NCI-H2227 (cell line): ENCODE data around the gene ACOXL.

Experiments used
- DNase-seq: peaks from one replicate; lab custom pipeline; 2025; ENCODE audit not compliant: unreplicated experiment; lab: John Stamatoyannopoulos, UW

The ACOXL gene

DNA sequence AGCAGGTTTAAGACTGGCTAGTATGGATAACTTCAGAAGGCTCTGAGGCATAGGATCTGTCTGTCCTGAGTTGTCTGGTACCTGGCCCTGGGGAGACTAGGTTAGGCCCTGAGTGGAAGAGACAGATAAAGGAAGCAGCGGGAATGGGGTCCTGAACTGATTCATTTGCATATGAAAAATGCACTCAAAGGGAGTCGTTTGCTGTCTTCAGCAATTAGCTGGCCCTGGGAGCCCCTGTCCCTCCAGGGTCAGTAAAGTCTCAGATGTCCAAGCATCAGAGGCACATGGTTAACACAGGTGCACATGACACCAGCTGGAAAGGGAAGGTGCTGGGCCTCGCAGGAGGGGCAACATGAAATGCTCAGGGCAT, 172.4 kb downstream of the ACOXL start:
- DNase-seq, result no peak

DNA sequence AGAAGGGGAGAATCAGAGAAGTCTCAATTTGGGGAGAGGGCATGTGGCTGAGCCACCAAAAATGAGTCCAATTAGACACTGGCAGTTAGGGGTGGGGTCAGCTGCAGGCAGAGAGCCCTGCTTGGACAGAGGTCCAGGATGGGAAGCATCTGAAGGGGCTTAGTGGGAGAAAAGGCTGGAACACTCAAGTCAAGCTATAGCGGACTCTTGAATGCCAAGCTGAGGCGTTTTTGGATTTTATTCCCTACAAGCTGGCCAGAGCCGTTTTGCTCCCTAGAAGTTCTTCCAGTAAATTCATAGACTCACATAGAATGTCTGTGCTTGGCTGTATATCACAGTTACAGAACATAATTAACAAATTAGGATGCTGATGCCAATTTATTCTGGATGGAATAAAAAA, 172.8 kb downstream of the ACOXL start:
- no peak for DNase-seq

DNA sequence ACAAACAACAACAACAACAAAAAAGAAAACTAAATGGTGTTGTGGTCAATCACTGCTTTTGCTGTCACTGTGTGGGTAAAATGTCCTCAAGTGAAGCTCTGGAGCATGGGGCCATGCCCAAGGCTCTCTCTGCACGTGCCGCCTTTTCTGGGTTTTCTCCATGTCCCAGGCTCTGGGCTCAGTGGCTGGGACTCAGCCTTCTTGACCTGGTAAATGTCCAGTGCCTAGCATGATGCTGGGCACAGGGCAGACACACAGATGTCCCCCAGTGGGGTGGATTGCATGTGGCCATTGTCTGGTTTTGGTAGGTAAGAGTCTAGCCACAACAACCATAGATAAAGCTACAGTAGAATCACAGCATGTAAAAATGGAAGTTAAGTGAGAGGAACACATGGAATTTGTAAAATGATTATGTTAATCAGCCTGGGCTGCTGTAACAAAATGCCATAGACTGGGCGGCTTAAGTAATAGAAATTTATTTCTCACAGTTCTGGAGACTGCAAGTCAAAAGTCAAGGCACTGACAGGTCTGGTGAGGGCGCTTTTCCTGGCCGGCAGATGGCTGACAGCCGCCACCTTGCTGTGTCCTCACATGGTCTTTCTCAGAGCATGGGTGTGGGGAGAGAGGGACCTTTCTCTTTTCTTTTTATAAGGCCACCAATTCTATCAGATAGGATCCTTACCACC, 174.4 kb downstream of the ACOXL start:
- no peak for DNase-seq

DNA sequence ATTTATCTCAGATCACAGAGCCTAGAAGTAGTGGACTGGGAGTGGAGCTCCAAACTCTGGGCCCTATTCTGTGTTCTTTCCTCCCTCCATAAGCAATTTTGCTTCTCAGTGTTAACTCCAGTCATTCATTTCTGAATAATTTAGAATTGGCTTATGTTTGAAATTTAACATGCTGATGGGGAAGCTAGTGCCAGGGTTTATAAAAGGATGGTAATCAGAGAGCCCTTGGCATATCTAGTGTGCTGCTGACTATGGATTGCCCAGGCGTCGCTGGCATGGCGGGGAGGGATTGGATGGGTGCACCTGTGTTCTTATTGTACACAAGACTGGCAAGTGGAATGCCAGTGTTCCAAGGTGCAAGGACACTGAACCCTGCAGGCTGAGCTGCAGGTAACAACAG, 177.1 kb downstream of the ACOXL start:
- no peak for DNase-seq

DNA sequence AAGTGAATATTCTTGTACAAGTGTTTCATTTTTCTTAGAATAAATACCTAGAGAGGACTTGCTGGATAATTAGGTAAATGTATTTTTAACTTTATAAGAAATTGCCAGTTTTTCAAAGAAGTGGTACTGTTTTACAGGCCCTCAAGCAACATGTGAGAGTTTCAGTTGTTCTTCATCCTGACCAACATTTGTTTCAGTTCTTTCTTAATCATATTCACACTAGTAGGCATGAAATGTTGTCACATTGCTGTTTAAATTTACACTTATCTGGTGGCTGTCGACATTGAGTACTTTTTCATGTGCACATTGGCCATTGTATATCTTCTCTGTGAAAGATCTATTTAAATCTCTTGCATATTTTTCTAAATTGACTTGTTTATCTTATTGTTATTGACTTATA, 178.1 kb downstream of the ACOXL start:
- no peak for DNase-seq

DNA sequence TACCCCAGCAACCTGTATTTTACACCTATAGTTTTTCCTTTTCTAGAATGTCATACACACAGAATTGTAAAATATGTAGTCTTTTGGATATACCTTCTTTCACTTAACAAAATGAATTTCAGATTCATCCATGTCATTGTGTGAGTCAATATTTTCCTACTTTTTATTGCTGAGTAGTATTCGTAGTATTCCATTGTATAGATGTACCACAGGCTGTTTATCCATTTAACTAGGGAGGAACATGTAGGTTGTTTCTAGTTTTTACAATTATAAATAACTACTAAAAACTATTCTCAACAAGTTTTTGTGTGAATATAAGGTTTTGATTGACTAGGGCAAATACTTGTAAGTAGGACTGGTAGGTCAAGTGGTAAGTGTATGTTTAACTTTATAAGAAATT, 187.4 kb downstream of the ACOXL start:
- no peak for DNase-seq

DNA sequence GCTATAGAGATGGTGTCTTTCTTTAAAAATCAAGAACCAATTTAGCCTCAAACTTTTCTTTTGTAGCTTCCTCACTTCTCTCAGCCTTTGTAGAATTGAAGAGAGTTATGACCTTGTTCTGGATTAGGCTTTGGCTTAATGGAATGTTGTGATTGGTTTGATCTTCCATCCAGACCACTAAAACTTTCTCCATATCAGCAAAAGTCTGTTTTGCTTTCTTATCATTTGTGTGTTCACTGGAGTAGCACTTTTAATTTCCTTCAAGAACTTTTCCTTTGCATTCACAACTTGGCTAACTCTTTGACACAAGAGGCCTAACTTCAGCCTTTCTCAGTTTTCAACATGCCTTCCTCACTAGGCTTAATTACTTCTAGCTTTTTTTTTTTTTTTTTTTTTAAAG, 193.1 kb downstream of the ACOXL start:
- DNase-seq, result no peak

DNA sequence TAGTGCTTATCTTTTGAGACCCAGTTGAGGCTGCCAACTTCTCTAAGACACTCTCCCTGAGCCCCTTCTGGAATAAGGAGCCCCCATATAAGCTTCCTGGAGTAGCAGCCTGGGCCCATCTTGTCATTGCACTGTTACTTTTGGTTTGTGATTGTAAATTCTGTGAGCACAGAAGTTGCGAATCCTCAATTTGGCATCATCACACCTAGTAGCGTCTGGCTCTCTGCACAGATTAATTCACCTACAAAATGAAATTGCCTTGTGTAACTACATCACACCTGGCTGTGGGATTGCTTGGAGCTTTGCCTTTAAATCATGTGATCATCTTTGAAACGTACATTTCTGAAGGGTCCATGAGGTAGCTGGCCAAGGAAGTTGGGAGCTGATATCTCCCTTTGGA, 195.2 kb downstream of the ACOXL start:
- DNase-seq, result no peak

DNA sequence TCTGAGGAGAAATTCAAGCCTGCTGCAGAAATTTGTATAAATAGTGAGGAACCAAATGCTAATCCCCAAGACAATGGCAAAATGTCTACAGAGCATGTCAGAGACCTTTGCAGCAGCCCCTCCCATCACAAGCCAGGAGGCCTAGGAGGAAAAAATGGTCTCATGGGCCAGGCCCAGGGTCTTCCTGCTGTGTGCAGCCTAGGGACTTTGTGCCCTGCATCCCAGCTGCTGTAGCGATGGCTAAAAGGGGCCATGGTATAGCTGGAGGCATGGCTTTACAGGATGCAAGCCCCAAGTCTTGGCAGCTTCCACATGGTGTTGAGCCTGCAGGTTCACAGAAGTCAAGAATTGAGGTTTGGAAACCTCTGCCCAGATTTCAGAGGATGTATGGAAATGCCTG, 197.2 kb downstream of the ACOXL start:
- DNase-seq, result no peak

DNA sequence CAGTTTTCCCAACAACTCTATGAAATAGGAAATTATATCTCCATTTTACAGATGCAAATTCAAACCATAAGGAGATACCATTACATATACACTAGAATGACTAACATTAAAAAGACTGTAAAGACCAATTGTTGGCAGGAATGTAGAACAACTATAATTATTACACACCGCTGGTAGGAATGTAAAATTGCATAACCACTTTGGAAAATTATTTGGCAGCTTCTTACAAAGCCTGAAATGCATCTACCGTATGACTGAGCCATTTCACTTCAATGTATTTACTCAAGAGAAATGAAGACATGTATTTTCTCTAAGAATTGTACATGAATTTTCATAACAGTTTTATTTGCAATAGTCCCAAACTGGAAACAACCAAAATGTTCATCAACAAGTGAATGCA, 199.3 kb downstream of the ACOXL start:
- DNase-seq, result no peak

DNA sequence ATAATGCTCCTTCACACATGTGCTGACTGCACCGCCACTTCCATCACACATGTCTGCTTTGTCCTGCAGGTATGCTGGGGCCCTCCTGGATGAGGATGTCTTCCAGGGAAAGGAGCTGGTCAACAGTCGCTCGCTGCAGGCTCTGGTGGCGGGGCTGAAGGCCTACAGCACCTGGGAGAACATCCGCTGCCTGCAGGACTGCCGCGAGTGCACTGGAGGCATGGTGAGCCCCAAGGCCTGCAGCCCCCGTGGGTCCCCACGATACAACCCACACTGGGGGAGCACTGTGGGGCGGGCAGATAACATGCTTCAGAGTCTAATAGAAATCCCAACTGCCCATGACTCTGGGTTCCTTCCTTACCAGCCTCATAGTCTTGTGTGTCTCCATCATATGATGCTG, 201.0 kb downstream of the ACOXL start:
- DNase-seq, result no peak

DNA sequence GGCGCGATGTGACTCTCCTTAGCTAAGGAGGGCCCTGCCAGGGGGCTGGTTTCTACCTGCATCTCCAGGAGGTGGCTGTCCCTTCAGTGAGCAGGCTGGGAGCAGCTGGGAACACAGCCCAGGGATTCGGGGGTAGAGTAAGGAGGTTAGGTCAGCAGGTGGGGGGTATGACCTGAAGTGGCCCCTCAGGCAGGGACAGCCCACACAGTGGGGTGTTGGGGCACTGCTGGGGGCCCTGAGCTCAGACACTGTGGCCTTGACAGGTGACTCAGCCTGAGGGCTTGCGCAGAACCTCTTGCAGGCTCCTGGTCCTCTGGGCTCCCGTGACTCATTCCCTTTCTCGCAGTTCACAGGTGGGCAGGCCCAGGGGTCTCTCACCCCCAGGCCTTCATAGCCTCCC, 202.6 kb downstream of the ACOXL start:
- DNase-seq, result no peak

DNA sequence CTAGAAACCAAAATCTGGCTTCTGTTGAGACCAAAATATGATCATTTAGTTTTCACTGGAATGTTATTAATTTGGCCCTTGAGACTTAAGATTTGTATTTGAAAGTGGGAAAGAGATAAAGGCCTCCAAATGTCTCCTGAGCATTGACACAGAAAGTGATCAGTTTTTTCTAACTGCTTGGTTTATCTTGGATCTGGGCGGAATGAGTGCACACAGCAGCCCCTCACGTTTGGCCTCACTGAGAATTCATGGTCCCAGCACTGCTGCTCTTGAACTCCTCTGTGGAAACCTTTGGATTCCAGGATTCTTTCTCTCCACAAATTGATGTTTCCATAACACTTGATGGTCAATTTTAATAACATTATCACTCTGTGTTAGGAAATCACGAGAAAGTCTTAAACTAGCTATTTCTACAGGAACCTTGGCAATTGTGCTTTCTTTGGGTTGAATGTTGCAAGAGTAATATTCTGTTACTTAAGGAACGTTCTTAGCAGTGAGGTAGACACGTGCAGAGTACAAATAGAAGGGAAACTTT, 208.1 kb downstream of the ACOXL start:
- DNase-seq, result no peak

DNA sequence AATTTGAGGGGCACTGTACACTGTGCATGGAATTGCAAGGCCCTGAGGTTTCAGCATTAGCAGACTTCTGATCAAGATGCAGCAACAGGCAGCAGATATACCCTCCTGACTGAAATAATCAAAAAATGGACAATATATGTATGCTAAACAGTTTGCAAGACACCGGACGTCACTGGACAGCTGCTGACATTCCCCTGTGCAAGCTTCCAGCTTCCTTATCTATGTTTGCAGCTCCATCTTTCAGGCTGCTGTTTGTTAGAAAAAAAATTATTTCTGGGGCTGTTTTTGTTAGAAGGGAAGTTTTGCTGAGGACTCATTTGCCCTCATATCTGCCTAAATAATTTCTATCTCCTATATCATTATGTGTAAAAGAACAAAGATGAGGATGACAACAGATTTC, 208.9 kb downstream of the ACOXL start:
- no peak for DNase-seq

DNA sequence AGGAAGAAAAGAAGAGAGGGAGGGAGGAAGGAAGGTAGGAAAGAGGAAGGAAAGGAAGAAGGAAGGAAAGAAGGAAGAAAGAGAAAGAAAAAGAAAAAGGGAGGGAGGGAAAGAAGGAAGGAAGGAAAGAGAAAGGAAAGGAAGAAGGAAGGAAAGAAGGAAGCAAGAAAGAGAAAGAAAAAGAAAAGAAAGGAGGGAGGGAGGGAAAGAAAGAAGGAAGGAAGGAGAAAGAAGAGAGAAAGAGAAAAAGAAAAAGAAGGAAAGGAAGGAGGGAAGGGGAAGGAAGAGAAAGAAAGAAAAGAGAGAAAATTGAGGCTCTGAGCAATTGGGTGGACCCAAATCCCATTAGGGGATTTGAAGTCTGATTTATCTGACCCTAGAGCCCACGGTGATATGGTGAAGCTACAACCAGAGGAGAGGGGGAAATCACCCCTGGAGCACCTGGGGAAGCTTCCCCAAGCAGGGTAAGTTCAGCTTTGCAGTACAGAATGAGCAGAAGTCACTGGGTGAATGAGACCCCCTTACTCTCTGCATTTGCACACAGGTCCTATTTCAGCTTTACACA, 210.8 kb downstream of the ACOXL start:
- DNase-seq, result no peak

DNA sequence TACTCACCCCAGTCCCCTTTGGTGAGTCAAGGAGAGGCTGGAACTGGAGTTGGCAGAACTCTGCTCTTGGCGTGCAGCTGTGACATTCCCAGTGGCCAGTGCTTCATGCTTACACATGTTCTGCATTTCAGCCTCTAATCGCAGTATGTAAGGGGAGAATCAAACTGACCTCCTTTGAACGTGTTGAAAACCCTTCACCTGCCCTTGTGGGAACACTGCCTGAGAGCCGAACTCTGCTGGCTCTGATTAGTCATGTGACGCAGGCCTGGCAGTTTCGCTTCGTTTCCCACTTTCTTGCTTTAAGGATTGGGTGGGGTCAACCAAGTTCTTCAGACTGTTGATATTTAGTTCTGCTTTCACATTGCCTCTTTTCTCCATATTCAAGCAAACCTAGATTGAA, 214.5 kb downstream of the ACOXL start:
- no peak for DNase-seq

DNA sequence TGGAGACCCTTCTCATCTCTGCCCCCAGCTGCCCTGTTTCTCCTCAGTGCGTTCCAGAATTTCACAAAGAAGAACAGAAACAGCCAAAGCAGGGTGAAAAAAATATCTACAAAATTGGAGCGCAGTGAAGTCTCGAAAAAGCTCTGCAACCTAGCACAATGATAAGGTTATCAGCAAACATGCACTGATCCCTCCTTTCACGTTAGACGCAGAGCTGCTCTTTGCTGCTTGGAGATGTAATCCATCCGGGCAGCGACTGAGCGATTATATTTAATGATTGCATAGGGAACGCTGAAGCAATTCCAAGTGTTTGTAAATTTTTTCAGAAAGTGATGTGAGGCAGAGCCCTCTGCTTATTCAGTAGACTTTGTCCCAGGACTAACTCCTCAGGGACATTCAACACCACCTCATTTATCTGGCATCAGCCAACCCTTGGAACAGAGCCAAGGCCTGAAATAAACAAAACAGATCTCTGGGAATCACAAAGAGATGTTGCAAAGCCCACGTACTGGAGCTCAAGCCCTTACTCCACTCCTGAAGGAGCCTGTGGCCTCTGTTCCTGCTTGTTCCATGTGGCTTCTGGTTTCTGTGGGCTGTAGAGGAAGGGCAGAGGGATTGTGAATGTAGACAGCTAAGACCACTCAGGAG, 215.8 kb downstream of the ACOXL start:
- DNase-seq, result peak; percentile 31

DNA sequence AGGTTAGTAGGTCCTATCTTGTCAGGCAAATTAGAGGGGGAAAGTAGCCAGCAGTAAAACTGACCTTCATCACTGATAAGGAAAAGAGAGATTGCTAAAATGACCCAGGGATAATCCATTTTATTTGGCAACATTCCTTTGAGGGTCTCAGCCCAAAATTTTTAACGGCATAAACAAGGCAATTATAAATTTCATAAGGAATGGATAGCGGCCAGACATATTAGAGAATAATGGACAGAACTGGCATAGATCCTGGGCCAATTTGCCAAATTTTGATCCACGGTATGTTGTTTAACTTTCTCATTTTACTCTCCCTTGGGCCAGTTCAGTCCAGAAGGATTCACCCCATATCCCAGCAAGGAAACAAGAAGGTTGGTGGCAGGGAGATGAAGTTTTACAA, 217.9 kb downstream of the ACOXL start:
- no peak for DNase-seq

DNA sequence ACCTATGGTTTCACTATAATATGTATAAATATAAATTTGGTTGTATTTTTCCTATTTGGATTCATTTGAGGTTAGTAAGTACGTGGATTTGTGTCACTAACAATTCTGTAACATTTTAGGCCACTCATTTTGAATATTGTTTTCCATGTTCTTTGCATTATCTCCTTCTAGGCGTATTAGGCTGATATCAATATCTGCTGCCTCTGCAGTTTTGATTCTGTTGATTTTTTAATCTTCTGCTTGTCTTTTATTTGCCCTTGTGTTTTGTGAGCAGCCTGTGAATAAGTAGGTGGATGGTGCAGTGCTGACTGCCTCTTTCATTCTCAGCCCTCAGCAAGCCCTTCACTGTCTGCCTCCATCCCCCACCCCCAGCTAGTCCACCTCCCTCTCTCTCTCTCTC, 222.7 kb downstream of the ACOXL start:
- no peak for DNase-seq

DNA sequence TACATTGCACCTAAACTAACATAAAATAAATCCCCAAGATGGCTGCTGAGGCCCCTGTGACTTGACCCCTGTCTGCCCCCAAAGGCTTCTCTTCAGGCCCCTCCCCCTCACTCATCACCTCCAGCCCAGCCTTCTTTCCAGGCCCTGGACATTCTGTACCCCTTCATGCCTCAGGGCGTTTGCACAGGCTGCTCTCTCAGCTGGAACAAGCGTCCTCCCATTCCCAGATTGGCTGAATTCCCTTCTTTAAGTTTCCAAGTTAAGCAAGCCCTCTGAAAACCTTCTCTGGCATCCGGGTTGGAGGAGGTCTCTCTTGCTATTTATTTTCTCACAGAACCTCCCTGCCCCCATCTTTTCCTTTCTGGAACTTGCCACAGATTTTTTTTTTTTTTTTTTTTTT, 223.2 kb downstream of the ACOXL start:
- DNase-seq, result no peak

DNA sequence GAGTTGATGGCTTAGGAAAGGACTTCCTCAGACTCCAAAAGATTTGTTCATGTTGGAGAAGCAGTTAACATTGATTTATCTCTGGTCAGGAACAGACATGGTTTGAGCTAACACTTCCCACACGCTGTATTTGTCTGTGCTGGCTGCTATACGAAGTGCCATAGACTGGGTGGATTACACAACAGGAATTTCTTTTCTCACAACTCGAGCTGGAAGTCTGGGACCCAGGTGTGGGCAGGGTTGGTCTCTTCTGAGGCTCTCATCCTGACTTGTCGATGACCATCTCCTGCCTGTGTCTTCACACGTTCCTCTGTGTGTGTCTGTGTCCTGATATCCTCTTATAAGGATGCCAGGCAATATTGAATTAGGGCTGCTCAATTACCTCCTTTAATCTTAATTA, 224.9 kb downstream of the ACOXL start:
- no peak for DNase-seq

DNA sequence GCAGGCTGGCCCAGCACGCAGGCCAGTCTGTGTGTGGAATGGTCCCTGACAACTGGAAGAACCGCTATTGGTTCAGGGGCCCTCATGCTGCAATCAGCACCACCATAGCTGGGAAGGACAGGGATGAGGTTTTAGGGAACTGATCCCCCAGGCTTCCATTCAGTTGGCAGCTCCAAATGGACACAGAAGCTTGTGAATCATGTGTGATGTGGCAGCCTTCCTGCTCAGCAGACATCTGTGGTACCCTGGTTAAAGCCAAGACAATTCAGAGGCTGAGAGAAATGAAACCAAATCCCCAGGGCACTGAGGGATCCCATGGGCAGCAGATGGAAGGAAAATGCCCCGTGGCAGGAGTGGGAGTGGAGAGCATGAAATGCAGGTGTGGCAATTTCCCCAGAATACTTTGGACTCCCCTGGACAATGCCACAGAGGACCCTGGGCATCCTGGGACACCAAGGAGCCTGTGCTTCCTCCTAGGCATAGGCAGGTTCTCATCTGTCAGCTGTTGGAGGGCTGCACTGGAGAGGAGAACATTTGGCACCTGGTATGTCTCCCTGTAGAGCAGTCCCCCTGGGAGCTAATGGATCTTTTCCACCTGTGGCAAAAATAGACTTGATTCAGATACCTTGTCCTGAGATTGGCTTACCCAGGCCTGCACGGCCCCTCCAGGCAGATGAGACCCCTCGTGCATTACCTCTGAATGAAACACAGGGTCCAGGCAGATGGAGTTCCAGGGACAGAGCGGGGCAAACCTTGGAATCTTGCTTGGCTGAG, 226.2 kb downstream of the ACOXL start:
- DNase-seq, result no peak
